NCI-H2196 treated with DMSO at 0.1 percent for 48 hours (cell line): Measurements from ENCODE around the gene DMXL1.

ENCODE experiments used
- DNase-seq: peaks from one replicate; lab custom pipeline; 2025; ENCODE audit not compliant: unreplicated experiment; lab: John Stamatoyannopoulos, UW

The DMXL1 gene

DNA sequence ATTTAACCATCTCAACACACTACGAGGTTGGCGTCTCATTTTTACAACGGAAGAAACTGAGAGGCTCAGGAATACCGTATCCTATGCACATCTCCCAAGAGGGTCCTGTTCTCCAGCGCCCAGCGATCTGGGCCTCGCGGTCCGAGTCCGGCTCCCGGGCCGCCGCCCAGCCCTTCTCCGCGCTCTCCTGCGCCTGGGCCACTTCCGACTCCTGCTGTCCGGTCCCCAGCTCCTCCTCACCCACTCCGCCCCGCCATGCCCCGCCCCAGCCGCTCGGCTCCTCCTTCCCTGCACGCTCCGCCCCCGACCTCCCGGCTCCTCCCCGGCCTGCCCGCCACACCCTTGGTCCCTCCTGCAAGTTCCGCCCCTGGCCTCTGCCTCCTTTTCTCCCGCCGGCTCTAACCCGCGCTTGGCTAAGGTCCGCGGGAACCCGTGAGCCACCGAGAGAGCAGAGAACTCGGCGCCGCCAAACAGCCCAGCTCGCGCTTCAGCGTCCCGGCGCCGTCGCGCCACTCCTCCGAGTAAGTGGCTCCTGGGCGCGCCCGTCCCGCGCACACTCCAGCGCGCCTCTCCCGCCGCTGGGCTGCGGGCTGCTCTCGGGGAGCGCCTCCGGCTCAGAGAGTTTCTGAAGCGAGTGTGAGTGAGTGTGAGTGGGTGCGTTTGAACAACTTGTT lies 197.6 kb downstream of the DMXL1 start:
- DNase-seq, result peak; percentile 84

DNA sequence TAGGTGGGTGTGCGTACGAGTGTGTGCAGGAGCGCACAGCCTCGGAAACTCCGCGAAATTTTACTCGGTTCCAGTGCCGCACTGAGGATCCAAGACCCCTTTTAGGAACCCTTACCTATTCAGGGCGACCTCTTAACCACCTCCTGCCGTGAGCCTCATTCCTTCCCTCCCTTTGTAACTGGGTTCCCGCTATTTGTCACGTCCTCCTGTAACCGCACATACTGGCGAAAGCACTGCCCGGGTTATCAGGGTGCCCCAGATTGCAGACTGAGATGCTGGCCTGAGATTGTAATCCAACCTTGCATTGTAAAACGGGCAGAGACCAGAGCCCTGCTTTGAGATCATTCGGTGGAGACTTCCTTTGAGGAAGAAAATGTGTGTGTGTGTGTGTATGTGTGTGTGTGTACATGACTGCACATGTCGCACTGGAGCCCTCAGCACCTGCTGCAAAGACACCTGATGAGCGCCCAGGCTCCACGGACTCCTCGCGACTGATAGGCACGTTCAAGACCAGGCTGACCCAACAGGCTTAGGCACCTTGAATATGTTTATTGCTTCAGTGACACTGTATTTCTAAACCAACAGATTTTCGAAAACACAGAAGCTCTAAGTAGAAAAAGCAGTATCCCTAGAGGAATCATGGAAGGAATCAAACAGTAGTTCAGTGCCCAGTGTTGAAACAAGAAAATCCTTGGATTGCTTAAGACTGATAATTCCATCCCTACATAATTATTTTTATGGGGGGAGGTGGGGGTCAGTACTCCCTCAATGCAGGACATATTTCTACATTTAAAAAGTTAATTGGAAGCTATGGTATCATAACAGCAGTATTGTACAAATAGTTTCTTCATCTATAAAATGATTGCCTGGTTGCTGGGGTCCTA lies 198.4 kb downstream of the DMXL1 start:
- DNase-seq, result no peak

- no peak for DNase-seq
Observed at GRCh38 chr5:119270121-119270565, 199.3 kb downstream of the DMXL1 start.

DNA sequence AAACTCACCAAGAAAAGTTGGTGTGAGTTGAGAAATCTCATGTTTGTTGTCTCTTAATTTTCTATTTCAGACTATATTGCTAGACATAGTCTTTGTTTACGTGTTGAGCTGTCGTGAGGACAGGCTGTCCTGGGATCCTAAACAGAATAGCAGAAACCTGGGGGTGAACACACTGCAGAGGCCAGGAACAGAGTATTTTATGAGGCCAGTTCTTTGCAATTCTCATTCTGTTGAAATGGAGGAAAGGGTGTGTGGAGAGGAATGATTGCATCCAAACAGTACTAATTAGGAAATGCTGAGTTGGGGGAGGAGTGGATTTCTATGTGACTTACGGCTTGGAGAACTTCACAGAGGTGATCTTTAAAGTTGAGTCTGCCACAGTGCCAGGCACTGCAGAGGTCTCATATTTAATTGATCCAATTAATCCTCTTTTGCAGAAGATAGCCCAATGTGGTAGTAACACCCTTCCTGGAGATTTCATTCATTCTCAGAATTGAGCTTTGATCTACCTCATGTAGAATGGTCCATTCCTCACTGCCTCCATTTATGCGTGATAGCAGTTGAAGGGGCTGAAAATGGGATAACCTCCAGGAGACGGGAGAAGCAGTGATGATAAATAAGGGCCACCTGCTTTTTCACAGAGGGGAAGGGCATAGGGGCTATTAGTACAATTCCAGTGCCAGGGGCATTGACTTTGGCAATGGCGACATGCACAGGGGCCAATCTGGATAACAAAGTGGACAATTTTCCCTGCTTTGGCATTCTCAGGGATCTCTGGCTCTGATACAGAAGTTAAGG lies 200.3 kb downstream of the DMXL1 start:
- DNase-seq, result no peak

GRCh38 chr5:119271758-119272730 lies 201.2 kb downstream of the DMXL1 start:
- DNase-seq, result no peak

- DNase-seq, result no peak
Observed at GRCh38 chr5:119273391-119273839, 202.5 kb downstream of the DMXL1 start.

DNA sequence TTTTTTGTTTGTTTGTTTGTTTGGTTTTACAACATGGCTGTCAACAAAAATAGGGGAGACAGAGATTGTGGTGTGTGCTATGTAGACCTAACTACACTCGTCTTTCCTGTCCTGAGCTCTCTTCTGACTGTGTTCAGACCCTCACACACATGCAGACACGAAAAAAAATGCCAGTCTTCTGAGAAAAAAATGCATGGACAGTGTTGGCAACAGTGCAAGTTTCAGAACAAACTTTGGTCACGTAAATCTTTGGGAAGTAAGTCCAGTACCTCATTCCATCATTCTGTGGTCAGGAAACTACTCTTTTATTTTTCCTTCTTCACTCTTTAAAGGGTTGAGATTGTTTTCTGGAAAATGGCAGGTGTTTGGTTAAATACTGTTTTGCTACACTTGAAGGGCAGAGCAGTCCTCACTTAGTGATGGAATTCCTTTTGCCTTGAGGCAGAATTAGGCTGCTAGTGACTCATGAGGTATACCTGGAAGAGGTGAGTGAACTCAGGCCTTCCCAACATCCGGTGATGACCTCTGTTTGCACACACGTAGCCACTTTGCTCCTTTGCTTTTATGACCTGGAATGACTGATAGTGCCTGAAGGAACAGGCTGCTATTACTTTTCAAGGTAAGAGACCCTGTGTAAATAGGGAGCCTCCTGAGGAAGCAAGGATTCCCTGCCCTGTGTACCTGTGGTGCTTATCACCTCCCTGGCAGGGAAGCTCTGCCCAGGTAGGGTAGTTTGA lies 203.3 kb downstream of the DMXL1 start:
- DNase-seq, result no peak

GRCh38 chr5:119274767-119275130 lies 203.9 kb downstream of the DMXL1 start:
- DNase-seq, result no peak

DNA sequence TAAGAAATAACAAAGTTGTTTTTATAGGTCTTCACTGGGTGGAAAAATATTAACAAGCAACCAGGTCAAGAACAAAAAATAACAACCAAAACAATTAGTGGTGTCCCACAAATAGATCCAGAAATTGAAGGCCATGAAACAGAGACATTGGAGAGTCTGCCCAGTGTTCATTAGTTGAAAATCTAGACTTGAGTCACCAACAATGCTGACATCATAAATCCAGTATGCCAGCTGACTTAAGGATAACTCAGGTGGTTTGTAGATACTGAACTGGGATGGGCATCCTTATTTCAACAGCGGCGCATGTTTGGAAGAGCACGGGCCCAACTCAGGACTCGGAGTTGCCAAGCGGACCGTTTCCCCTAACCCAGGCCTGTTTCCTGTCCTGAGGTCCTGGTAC lies 204.3 kb downstream of the DMXL1 start:
- DNase-seq, result no peak

DNA sequence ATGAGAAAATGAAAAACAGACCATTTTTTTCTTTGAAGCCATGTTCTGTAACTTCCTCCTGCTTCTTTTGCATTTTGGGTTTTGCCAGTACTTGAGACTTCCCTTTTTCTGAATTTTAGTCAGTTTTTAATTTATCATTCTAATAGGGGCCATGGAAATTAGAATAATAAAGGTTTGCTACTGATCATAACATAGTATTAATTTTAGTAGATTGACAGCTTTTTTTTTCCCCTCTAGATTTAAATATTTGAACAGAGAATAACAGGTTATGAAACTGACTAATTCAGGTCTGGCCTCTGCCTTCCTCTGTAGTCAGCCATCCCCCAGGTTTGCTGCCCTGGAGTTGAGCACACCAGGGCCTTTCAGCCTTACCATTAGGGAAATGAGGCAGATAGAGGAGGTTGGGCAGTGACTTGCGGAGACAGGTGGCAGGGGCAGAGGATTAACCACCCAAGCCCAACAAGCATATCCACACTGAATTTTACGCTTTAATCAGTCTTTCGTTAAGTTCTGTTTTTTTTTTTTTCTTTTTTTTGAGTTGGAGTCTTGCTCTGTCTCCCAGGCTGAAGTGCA lies 204.8 kb downstream of the DMXL1 start:
- no peak for DNase-seq

DNA sequence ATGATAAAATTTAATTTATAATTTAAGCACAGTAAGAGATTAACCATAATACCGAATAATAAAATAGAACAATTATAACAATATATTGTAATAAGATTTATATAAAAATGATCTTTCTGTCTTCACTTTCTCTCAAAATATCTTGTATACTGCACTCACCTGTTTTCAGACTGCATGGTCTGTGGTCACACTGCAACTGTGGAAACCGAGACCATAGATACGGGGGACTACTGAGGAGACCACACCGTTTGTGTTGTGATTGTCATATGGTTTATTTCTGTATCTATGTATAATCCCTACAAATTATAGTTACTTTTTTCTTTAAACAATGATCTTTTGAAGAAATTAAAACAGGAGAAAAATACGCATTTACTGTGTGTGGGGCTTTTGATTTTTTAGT lies 206.1 kb downstream of the DMXL1 start:
- DNase-seq, result no peak

DNA sequence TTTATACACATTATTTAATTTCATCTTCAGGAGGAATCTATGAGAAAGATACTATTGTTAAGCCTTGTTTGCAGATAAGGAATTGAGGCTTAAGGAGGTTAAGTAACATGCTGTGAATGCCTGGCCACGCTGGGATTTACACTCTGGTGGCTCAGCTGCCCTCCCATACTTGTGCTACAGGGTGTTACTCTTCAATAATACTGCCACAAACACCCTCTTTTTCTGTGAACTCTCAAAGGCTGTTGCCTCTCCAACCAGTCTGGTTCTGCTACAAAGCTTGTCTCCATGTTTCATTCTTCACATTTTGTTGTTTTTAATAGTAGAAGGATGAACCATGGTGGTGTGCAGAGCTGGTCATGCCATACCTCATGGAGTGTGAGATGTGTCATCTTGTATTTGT lies 208.2 kb downstream of the DMXL1 start:
- no peak for DNase-seq

DNA sequence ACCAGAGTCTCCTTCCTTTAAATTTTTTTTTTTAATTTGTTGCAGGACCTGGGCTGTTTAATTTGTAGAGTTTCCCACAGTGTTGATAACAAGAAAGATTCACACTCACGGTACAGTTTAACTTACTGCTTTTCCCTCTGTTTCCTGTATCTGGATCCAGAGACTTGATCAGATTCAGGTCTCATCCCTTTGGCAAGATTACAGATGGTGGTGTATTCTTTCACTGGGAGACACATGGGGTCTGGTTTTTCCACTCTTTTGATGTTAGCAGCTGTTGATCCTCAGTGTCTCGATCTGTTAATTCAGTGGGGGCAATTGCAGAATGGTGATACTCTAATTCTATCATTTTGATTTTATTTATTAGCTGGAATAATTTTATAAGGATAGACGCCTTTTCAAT lies 209.5 kb downstream of the DMXL1 start:
- no peak for DNase-seq

GRCh38 chr5:119282628-119283027 lies 211.7 kb downstream of the DMXL1 start:
- DNase-seq, result no peak

DNA sequence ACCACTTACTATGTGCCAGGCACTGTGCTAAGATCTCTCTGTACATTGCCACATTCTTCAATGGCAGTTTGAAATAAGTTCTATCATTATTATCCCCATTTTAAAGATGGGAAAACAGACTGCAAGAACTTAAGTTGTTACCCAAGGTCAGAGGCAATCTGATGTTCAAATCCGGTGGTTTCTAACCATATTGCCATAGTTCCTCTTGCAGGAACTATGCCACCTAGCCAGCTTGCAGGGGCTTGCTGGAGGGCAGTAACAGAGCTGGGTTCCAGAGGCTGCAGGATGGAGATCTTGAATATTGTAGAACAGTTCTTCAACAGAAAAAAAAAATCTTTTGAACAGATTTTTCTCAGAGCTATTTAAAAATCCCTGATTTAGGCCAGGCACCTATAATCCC lies 213.1 kb downstream of the DMXL1 start:
- DNase-seq, result no peak

- DNase-seq, result no peak
Observed at GRCh38 chr5:119285070-119285916, 214.4 kb downstream of the DMXL1 start.

DNA sequence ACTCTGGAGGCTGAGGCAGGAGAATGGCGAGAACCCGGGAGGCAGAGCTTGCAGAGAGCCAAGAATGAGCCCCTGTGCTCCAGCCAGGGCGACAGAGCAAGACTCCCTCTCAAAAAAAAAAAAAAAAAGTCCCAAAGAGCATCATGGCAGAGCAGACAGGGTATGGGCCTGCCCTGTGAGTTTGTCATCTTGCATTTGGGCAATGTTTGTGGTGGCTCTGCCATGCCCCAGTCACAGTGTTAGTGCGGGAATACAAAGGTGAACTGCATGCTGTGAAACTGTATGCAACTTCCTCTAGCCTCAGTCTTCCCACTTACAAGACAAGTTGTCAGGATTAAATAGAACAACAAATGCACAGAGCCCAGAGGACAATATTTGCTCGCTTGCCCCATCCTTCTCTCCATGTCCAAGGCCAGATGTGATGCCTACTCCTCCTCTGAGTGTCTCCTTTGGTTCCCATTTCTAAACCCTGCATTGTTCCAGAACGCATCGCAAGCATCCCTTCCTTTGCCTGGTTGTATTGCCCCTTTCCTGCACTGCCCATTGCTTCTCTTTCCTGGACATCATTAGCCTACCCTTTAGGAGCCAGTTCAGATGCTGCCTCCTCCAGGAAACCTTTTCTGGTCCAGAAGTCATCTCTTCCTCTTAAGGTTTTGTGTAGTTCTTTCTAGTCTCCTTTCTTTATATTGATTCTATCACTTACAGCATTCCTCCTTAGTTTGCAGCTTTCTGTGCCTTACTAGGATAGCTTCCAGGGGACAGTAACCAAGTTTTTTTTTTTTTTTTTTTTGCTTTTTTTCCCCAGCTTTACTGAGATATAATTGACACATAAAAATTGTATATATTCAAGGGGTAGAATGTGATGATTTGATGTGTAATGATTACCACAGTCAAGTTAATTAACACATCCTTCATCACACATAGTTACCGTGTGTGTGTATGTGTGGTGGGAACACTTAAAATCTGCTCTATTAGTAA lies 215.9 kb downstream of the DMXL1 start:
- no peak for DNase-seq
